GM12865 (cell line): Measurements from ENCODE around the gene PTPRN2.
"Not testable (repeated sequence)": the region's sequence is repeated elsewhere in the genome, so short reads cannot be mapped to it uniquely, and the experiment has no call there.

Experiments
- DNase-seq: peaks from one replicate; pipeline ENCODE4 v3.0.0; 2010; ENCODE audit warnings: low read depth
- H3K4me3 ChIP-seq: 2 replicates; pipeline ENCODE4 v1.5.1; 2011; ENCODE audit warnings: mild to moderate bottlenecking, low read depth, low read length, control low read depth
- TF ChIP-seq, protein P1 (sequence below): IDR thresholded peaks from 2 replicates; pipeline ENCODE4 v1.5.1; 2011; ENCODE audit warnings: low read length, control low read depth, low read depth, inconsistent platforms; ENCODE audit not compliant: insufficient read depth; ENCODE audit errors: missing control alignments

PTPRN2 gene

GRCh38 chr7:157738066-157738460 lies 849.6 kb downstream of the PTPRN2 start:
- TF ChIP-seq, protein P1, sequence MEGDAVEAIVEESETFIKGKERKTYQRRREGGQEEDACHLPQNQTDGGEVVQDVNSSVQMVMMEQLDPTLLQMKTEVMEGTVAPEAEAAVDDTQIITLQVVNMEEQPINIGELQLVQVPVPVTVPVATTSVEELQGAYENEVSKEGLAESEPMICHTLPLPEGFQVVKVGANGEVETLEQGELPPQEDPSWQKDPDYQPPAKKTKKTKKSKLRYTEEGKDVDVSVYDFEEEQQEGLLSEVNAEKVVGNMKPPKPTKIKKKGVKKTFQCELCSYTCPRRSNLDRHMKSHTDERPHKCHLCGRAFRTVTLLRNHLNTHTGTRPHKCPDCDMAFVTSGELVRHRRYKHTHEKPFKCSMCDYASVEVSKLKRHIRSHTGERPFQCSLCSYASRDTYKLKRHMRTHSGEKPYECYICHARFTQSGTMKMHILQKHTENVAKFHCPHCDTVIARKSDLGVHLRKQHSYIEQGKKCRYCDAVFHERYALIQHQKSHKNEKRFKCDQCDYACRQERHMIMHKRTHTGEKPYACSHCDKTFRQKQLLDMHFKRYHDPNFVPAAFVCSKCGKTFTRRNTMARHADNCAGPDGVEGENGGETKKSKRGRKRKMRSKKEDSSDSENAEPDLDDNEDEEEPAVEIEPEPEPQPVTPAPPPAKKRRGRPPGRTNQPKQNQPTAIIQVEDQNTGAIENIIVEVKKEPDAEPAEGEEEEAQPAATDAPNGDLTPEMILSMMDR = no peak
- no peak overlapping the region for H3K4me3 ChIP-seq

DNA sequence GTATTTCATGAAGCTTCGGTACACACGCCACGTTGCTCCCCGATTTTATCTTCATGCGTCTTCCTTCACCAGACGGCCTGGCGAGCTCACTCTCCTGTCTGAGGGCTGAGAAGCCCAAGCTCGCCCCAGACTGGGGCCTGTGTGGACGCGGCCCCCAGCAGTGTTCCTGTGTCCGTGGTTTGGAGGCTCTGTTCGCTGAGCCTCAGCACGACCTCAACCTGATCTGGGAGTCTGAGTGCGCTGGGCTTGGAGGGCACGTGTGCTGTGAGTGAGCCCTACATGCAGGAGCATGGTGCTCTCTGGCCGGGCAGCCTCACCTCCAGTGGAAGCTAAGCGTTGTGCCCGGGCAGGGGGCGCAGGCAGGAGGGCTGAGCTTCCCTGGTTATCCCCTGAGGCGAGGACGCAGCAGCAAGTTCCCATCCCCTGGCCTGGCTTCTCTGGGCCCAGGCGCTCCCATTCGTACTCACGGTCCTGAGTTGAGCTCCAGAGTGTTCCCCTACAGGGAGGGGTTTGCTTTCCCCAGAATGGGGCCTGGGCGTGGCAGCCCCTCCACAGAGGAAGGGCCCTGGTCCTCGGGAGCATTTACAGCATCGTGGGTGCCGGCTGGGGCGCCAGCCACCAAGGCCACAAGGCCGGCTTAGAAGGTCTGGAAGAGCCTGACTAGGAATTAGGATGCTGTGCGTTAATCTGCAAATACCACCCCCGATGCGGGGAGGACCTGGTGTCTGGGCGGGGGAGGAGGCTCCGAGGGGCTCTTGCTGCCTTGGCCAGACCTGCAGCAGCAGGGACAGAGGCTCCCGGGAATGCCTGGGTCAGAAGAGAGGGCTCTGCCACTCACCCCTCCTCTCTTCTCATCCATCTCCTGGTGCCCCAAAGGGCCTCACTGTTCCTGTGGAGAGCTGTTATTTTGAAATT lies 850.2 kb downstream of the PTPRN2 start:
- TF ChIP-seq, protein P1 = no peak
- H3K4me3 ChIP-seq = no peak overlapping the region
- no peak for DNase-seq

More at GRCh38 chr7:157738066-157738460, 849.6 kb downstream of the PTPRN2 start:
- DNase-seq = no peak

GRCh38 chr7:157736341-157736740 lies 851.3 kb downstream of the PTPRN2 start:
- TF ChIP-seq, protein P1 = no peak
- no peak overlapping the region for H3K4me3 ChIP-seq
- DNase-seq = no peak

DNA sequence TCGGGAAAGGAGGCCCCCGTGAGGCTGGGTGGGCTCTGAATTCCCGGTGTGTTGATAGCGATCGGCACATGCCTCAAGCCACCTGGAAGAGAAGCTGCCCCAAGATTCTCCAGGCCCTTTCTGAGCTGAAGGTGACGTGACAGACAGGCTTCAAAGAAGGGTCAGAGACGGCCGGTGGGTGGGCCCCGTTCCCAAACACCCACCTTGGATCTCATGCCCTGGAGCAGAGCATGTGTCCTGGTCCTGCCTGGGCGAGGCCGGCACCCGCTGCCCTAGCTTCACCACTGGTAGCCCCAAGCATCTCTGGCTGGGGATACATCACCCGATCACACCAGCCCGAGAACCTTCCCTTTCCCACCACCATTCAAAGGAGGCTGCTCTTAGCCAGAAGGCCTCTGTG lies 851.8 kb downstream of the PTPRN2 start:
- DNase-seq = no peak
- TF ChIP-seq, protein P1 = no peak
- H3K4me3 ChIP-seq = no peak overlapping the region

- TF ChIP-seq, protein P1 = no peak
- DNase-seq = no peak
- no peak overlapping the region for H3K4me3 ChIP-seq
These were observed 852.7 kb downstream of the PTPRN2 start for GRCh38 chr7:157734676-157735640.

DNA sequence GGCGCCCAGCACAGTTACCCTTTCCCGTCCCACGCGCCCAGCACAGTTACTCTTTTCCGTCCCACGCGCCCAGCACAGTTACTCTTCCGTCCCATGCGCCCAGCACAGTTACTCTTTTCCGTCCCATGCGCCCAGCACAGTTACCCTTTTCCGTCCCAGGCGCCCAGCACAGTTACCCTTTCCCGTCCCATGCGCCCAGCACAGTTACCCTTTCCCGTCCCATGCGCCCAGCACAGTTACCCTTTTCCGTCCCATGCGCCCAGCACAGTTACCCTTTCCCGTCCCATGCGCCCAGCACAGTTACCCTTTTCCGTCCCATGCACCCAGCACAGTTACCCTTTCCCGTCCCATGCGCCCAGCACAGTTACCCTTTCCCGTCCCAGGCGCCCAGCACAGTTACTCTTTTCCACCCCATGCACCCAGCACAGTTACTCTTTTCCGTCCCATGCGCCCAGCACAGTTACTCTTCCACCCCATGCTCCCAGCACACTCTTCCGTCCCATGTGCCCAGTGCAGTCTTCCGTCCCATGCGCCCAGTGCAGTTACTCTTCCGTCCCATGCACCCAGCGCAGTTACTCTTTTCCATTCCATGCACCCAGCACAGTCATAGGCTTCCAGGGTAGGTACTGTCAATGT lies 853.7 kb downstream of the PTPRN2 start:
- H3K4me3 ChIP-seq, DNase-seq: not testable (repeated sequence)

DNA sequence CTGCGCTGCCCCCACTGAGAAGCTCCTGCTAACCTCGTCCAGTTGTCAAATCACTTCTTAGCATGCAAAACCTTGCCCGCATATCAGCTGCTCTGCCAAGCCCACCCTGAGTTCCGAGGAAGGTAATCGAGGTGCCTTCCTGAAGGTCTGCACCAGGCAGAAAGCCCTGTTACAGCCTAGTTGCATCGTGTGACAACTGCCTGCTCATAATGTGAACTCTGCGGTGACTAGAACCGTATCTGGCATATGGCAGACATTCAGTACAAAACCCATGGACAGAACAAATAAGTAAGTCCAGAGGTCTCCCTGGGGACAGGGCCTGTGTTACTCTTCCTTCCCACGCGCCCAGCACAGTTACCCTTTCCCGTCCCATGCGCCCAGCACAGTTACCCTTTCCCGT lies 856.5 kb downstream of the PTPRN2 start:
- TF ChIP-seq, protein P1 = no peak
- DNase-seq = no peak

More for the DNA sequence above, 856.5 kb downstream of the PTPRN2 start:
- no peak overlapping the region for H3K4me3 ChIP-seq
